SK-N-SH (cell line): ENCODE data around the gene WNT1. TPM values are rescaled to one million over a fixed set of nuclear protein-coding genes. Genes with fewer than 3 reads are reported as not detected.

Source experiments
- CTCF ChIA-PET: fragments of 300-600, 350-600 bp; formaldehyde crosslinking; extraction: SDS; loops from one replicate; lab custom pipeline; 2021; lab: Yijun Ruan, JAX
- POLR2A ChIA-PET: fragments of 350-600 bp; sonication (Branson Sonifier 250); formaldehyde crosslinking; extraction: SDS; loops from one replicate; lab custom pipeline; 2020; ENCODE audit warnings: antibody characterized with exemption, inconsistent platforms; lab: Yijun Ruan, JAX
- DNase-seq: peaks from one replicate; pipeline ENCODE4 v3.0.0; 2012
- H2AFZ ChIP-seq: fragments of 200-600 bp; sonication (generic); 2 replicates; pipeline ENCODE4 v1.8.1; 2016; ENCODE audit warnings: antibody characterized with exemption, mild to moderate bottlenecking, low read depth
- H3F3A ChIP-seq: fragments of 200-600 bp; sonication (generic); replicated peaks from 2 replicates; pipeline ENCODE3; 2016; ENCODE audit warnings: antibody characterized with exemption, mild to moderate bottlenecking; ENCODE audit not compliant: insufficient read depth
- H3K27ac ChIP-seq, 2 experiments: fragments of 200-500 bp in 1 of 2; fragments of 200-600 bp in 1 of 2; sonication (Bioruptor generic) in 1 of 2; sonication (generic), shearing (Covaris generic) in 1 of 2; 2 replicates each; pipeline versions ENCODE4 v1.5.1 to v1.6.1; 2014 to 2016; ENCODE audit warnings: low read depth in 2 of 2, inconsistent platforms in 1 of 2, low read length in 1 of 2, mild to moderate bottlenecking in 1 of 2, mixed read lengths in 1 of 2
- H3K27me3 ChIP-seq: fragments of 200-600 bp; sonication (generic), shearing (Covaris generic); 2 replicates; pipeline ENCODE4 v1.6.1; 2016; ENCODE audit warnings: mixed run types; ENCODE audit not compliant: insufficient read depth
- H3K36me3 ChIP-seq, 2 experiments: fragments of 200-500 bp in 1 of 2; fragments of 200-600 bp in 1 of 2; sonication (Bioruptor generic) in 1 of 2; sonication (generic) in 1 of 2; replicated peaks in 1 of 2; 2 replicates each; pipeline versions ENCODE3 to v1.5.1; 2014 to 2016; ENCODE audit warnings: low read length in 1 of 2, mild to moderate bottlenecking in 1 of 2; ENCODE audit not compliant: insufficient read depth in 2 of 2, control insufficient read depth in 1 of 2
- H3K4me1 ChIP-seq, 2 experiments: fragments of 200-500 bp in 1 of 2; fragments of 200-600 bp in 1 of 2; sonication (Bioruptor generic) in 1 of 2; sonication (generic), shearing (Covaris generic) in 1 of 2; 2 replicates each; pipeline versions ENCODE4 v1.5.1 to v1.6.1; 2014 to 2016; ENCODE audit warnings: low read depth in 1 of 2, low read length in 1 of 2, mixed run types in 1 of 2; ENCODE audit not compliant: insufficient read depth in 2 of 2, control insufficient read depth in 1 of 2
- H3K4me2 ChIP-seq: fragments of 200-600 bp; sonication (generic), shearing (Covaris generic); 2 replicates; pipeline ENCODE4 v1.6.1; 2017; ENCODE audit warnings: mixed run types
- H3K4me3 ChIP-seq, 2 experiments: fragments of 200-500 bp in 1 of 2; fragments of 200-600 bp in 1 of 2; sonication (Bioruptor generic) in 1 of 2; sonication (generic), shearing (Covaris generic) in 1 of 2; 2 replicates each; pipeline versions ENCODE4 v1.5.1 to v1.8.1; 2014 to 2016; ENCODE audit warnings: low read depth in 2 of 2, inconsistent platforms in 1 of 2, low read length in 1 of 2, mild to moderate bottlenecking in 1 of 2, mixed read lengths in 1 of 2, moderate library complexity in 1 of 2
- H3K79me2 ChIP-seq: fragments of 200-600 bp; sonication (generic); 2 replicates; pipeline ENCODE4 v1.8.1; 2017; ENCODE audit warnings: mild to moderate bottlenecking; ENCODE audit not compliant: insufficient read depth
- H3K9ac ChIP-seq: fragments of 200-600 bp; sonication (generic); 2 replicates; pipeline ENCODE4 v1.6.1; 2017; ENCODE audit warnings: mixed run types
- H3K9me2 ChIP-seq: fragments of 200-600 bp; sonication (generic); 2 replicates; pipeline ENCODE4 v1.6.1; 2017; ENCODE audit warnings: mixed run types
- H3K9me3 ChIP-seq: fragments of 200-600 bp; sonication (generic); 2 replicates; pipeline ENCODE4 v1.6.1; 2017; ENCODE audit warnings: mixed run types, mild to moderate bottlenecking, moderate library complexity
- H4K20me1 ChIP-seq: fragments of 200-600 bp; sonication (generic); 2 replicates; pipeline ENCODE4 v1.6.1; 2017; ENCODE audit warnings: mild to moderate bottlenecking, mixed run types; ENCODE audit not compliant: insufficient read depth
- CTCF ChIP-seq: fragments of 200-600 bp; sonication (generic); IDR thresholded peaks from 2 replicates; pipeline ENCODE4 v1.6.1; 2017; ENCODE audit warnings: antibody characterized with exemption, mild to moderate bottlenecking, moderate library complexity
- FOSL2 ChIP-seq: IDR thresholded peaks from 2 replicates; pipeline ENCODE4 v1.4.0; 2012; ENCODE audit warnings: low read depth, mild to moderate bottlenecking, moderate library complexity, borderline replicate concordance
- GABPA ChIP-seq: IDR thresholded peaks from 2 replicates; pipeline ENCODE4 v1.4.0; 2012; ENCODE audit warnings: low read depth, mild to moderate bottlenecking
- MAX ChIP-seq: IDR thresholded peaks from 2 replicates; pipeline ENCODE4 v1.4.0; 2012; ENCODE audit warnings: low read depth
- PBX3 ChIP-seq: IDR thresholded peaks from 2 replicates; pipeline ENCODE4; 2012
- RXRA ChIP-seq: IDR thresholded peaks from 2 replicates; pipeline ENCODE4 v1.4.0; 2012; ENCODE audit warnings: low read depth, mild to moderate bottlenecking, borderline replicate concordance
- SIN3A ChIP-seq: IDR thresholded peaks from 2 replicates; pipeline ENCODE4 v1.6.1; 2012; ENCODE audit warnings: low read depth, mild to moderate bottlenecking, low read length, moderate library complexity, borderline replicate concordance
- TAF1 ChIP-seq: IDR thresholded peaks from 2 replicates; pipeline ENCODE4 v1.6.1; 2012; ENCODE audit warnings: low read depth, mild to moderate bottlenecking, low read length, moderate library complexity, borderline replicate concordance
- YY1 ChIP-seq: IDR thresholded peaks from 2 replicates; pipeline ENCODE4 v1.4.0; 2012; ENCODE audit warnings: low read depth, mild to moderate bottlenecking
- WGBS: methylation state at CpG from one replicate; pipeline ENCODE4 v1.1.6; 2017; ENCODE audit warnings: low lambda C conversion rate; 5-methylcytosine and 5-hydroxymethylcytosine counted together
- polyA plus RNA-seq, 3 experiments: library from polyadenylated mRNA; depleted of rRNA; stranded (reverse); fragments of >200 nt; gene quantifications; 2 replicates each; pipeline ENCODE4 v1.2.3, GENCODE V29; 2012
- TF ChIP-seq, protein P1 (sequence below): IDR thresholded peaks from 2 replicates; pipeline ENCODE4 v1.6.1; 2012; ENCODE audit warnings: mild to moderate bottlenecking, low read depth, low read length, moderate library complexity

The WNT1 gene
- polyA plus RNA-seq, 1 of the 3 experiments (the other 2 are of a cell fraction) = not detected

DNA sequence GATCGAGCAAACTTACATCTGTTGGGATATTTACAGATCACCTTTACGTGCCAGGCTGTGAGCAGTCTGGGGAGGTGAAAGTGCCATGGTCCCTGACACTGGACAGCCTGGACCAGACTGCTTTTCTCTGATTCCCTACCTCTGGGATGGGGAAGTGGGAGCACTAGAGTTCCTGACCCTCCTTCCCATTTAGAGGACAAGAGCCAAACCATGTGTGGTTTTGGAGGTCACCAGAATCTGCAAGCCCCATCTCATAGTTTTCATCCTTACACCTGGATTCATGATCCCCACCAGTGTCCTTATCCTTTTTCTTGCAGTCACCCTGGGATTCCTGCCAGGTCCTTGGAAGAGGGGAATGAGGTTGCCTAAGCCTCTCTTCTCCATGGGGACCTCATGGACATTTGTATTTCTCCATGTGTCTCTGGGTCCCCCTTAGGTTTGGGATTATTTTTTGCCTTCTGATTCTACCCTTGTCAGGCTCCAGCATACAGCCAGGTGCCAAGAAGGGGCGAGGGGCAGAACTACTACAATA is 5.1 kb upstream of the WNT1 start (continued):
- TF ChIP-seq, protein P1, sequence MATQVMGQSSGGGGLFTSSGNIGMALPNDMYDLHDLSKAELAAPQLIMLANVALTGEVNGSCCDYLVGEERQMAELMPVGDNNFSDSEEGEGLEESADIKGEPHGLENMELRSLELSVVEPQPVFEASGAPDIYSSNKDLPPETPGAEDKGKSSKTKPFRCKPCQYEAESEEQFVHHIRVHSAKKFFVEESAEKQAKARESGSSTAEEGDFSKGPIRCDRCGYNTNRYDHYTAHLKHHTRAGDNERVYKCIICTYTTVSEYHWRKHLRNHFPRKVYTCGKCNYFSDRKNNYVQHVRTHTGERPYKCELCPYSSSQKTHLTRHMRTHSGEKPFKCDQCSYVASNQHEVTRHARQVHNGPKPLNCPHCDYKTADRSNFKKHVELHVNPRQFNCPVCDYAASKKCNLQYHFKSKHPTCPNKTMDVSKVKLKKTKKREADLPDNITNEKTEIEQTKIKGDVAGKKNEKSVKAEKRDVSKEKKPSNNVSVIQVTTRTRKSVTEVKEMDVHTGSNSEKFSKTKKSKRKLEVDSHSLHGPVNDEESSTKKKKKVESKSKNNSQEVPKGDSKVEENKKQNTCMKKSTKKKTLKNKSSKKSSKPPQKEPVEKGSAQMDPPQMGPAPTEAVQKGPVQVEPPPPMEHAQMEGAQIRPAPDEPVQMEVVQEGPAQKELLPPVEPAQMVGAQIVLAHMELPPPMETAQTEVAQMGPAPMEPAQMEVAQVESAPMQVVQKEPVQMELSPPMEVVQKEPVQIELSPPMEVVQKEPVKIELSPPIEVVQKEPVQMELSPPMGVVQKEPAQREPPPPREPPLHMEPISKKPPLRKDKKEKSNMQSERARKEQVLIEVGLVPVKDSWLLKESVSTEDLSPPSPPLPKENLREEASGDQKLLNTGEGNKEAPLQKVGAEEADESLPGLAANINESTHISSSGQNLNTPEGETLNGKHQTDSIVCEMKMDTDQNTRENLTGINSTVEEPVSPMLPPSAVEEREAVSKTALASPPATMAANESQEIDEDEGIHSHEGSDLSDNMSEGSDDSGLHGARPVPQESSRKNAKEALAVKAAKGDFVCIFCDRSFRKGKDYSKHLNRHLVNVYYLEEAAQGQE = no peak
- no peak for TF ChIP-seq GABPA
- no peak for TF ChIP-seq YY1
- TF ChIP-seq FOSL2 = no peak
- TF ChIP-seq CTCF = no peak; the same call in 1 of the 2 replicates
- no peak for TF ChIP-seq MAX
- TF ChIP-seq SIN3A = no peak
- TF ChIP-seq RXRA = no peak
- TF ChIP-seq, all 33 proteins: peak for 0

DNA sequence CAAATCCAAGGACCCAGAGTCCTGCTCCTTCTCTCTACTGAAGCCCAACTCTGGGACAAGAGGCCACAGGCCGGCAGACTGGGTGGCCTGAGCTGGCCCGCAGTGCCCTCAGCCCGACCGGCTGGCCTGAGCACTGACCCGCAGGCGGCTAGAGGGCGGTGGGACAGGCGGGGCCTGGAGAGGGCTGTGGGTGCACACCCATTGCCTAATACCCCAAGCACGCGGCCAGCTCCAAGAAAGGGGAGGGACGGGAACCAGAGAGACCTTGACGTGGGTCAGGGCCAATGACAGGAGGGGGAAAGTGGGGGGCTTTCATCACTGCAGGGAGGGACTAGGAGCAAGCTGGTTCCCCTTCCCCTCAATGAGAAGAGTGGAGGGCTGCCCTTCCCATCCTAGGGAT is 4.6 kb upstream of the WNT1 start:
- H3K27ac ChIP-seq = no peak overlapping the region
- H3K9me3 ChIP-seq = no peaks in the 10 kb centered on the region
- no peak overlapping the region for H2AFZ ChIP-seq
- H3K4me1 ChIP-seq = peaks cover 0 to 16% of the 10 kb centered on the region in 2 experiments; a peak in 1 of 4 replicates
- 13% methylated on average over 4 of the region's 12 CpGs for WGBS
- peak overlapping the region; percentile 24; the same call in 1 of the 2 replicates for H3K4me2 ChIP-seq
- no peak overlapping the region for H3K9ac ChIP-seq
- H3K9me2 ChIP-seq = no peaks in the 10 kb centered on the region
- H3K27me3 ChIP-seq = peaks cover 53% of the 10 kb centered on the region
- CTCF ChIA-PET = interaction anchor here (0.9 to 32.2 kb wide), 5 partner anchors 16 to 121 kb away, joined by 3 to 935 read pairs (median 9); partner anchors contain the start of genes ARF3, DDN and WNT1
- POLR2A ChIA-PET = interaction anchor here (0.6 kb wide), 1 partner anchor 69 kb away, joined by 3 read pairs; a partner anchor contains a TSS
- no peaks in the 10 kb centered on the region for H3K79me2 ChIP-seq
- peaks cover 10% of the 10 kb centered on the region for H3F3A ChIP-seq
- H3K4me3 ChIP-seq = no peak overlapping the region
- peak; percentile 40 for DNase-seq
- TF ChIP-seq PBX3 (no peak), TAF1 (no peak)
- TF ChIP-seq, all 33 proteins: peak for 0
- Histone ChIP-seq H3K36me3 (no peaks in the 10 kb centered on the region), H4K20me1 (no peaks in the 10 kb centered on the region)
